NCI-H748 (cell line): ENCODE data around the gene ST3GAL5.
"Not testable (repeated sequence)": the region's sequence is repeated elsewhere in the genome, so short reads cannot be mapped to it uniquely, and the experiment has no call there.

Experiments
- DNase-seq: peaks from one replicate; lab custom pipeline; 2025; ENCODE audit not compliant: unreplicated experiment; lab: John Stamatoyannopoulos, UW

ST3GAL5 gene

GRCh38 chr2:85840091-85840490 lies 48.7 kb downstream of the ST3GAL5 start:
- no peak for DNase-seq

- DNase-seq = no peak
These were observed 49.3 kb downstream of the ST3GAL5 start for GRCh38 chr2:85839461-85839860.

GRCh38 chr2:85838641-85839040 lies 50.1 kb downstream of the ST3GAL5 start:
- no peak for DNase-seq

- peak; percentile 0 for DNase-seq
These were observed 50.6 kb downstream of the ST3GAL5 start for GRCh38 chr2:85838181-85838580.

- no peak for DNase-seq
These were observed 54.3 kb downstream of the ST3GAL5 start for GRCh38 chr2:85834466-85834865.

GRCh38 chr2:85831735-85832134 lies 57.1 kb downstream of the ST3GAL5 start:
- DNase-seq = no peak

GRCh38 chr2:85830645-85831044 lies 58.1 kb downstream of the ST3GAL5 start:
- no peak for DNase-seq

- DNase-seq = not testable (repeated sequence)
These were observed 59.4 kb downstream of the ST3GAL5 start for GRCh38 chr2:85829394-85829793.

GRCh38 chr2:85828725-85829124 lies 60.1 kb downstream of the ST3GAL5 start:
- no peak for DNase-seq

GRCh38 chr2:85827879-85828569 lies 60.8 kb downstream of the ST3GAL5 start:
- no peak for DNase-seq

- peak; percentile 52 for DNase-seq
These were observed 61.6 kb downstream of the ST3GAL5 start for GRCh38 chr2:85826990-85827878.

GRCh38 chr2:85823951-85824350 lies 64.8 kb downstream of the ST3GAL5 start:
- no peak for DNase-seq

GRCh38 chr2:85822766-85823165 lies 66.0 kb downstream of the ST3GAL5 start:
- no peak for DNase-seq

- DNase-seq = no peak
These were observed 68.8 kb downstream of the ST3GAL5 start for GRCh38 chr2:85819811-85820510.

GRCh38 chr2:85814802-85815550 lies 73.8 kb downstream of the ST3GAL5 start:
- DNase-seq = no peak

- DNase-seq = peak; percentile 65
These were observed 74.6 kb downstream of the ST3GAL5 start for GRCh38 chr2:85813982-85814801.

- DNase-seq = no peak
These were observed 75.4 kb downstream of the ST3GAL5 start for GRCh38 chr2:85813211-85813981.

GRCh38 chr2:85812094-85812735 lies 76.6 kb downstream of the ST3GAL5 start:
- no peak for DNase-seq
